SK-MEL-5 (cell line): ENCODE measurements around the gene CXCL6. TPM values are rescaled to one million over a fixed set of nuclear protein-coding genes. Genes with fewer than 3 reads are reported as not detected.

Experiments
- DNase-seq: peaks from one replicate; pipeline ENCODE4 v3.0.0-alpha.2; 2016; ENCODE audit warnings: low read depth, low spot score
- in situ Hi-C: cut with HindIII; loops from 2 replicates; pipeline ENCODE4 v1.10.0; 2016; ENCODE audit warnings: low sequenced_read_pairs, high pct_unique_total_duplicates, low pct_unique_long_range_greater_than_20kb
- total RNA-seq: library from RNA; depleted of rRNA; stranded (reverse); fragments of >200 nt; shearing (Covaris generic); gene quantifications from 2 replicates; pipeline ENCODE4 v1.2.3, GENCODE V29; 2014; rRNA removed

CXCL6 gene
- total RNA-seq, 1 experiment from 2014 or later: not detected

DNA sequence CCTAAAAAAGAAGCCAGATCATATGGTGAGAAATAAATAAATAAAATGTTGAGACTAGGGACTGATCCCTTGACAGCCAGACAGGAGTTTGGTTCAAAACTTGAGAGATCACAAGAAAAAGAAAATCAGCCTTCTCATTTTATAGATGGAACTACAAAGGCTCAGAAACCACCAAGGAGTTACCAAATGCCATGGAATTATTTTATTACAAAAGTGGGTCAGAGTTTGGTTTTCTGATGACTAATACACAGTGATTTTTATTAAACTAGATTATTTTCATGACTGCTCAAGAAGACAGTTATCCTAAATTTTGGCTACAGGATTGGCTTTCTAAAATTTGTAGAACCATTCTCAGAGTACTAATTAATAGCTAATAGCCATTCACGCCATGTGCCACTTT, 38.9 kb downstream of the CXCL6 start:
- in situ Hi-C loops: no loop called here
- DNase-seq: no peak

DNA sequence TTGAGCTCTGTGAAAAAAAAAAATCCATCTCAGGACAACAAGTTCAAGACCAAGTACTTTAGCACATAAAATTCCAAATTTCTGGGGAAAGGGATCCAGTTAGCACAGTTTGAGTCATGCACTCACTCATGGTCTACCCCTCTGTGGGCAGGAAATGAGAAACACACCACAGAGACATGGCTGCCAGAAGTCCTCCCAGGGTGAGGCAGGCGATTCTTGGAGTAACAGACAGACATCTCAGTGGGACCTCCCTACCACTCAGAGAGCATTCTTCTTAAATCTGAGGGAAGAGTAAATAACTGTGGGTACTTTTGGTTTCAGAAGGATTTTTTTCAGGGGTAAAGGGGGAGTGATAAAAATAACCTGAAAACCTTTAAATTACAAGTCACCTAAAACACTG, 46.8 kb downstream of the CXCL6 start:
- no peak for DNase-seq
- in situ Hi-C loops: no loop called here

DNA sequence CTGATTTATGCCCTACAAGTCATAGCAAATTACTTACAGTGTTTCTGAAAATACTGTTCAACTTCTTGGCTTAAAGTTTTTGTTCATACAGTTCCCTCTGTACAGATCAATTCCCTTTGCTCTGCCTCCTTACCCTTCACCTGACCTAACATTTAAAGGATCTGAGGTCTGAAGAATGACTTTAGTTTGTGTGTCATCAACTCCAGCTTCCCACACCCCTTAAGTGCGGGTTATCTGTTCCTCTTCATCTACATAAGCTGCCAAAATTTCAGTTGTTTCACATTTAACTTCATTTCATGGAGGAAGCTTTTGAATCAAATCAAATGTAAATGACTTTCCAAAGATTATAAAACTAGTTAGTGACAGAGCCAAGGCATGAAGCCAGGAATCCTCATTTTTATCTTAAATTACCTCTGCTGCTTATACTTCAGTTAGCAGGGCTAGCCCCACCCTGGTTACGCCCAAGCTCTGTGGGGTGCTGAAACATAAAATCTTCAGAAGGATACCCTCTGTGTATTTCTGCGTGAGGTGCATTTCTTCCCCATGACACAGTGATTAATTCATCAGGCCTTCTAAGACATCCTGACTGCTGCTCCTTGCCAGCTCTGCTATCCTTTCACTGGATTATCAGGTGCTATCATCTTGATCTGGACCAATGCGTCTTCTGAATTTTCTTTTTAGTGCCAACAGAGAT, 49.2 kb downstream of the CXCL6 start:
- in situ Hi-C loops: no loop called here
- no peak for DNase-seq

Other genes starting within 250 kb of the CXCL6 start
- not detected in 2 replicates for gene RASSF6, start 216.2 kb upstream of the CXCL6 start, total RNA-seq
- 11.5 and 14.8 TPM in 2 replicates for gene CXCL8, start 96.1 kb upstream of the CXCL6 start, total RNA-seq
- not detected in 2 replicates for gene PF4V1, start 16.6 kb downstream of the CXCL6 start, total RNA-seq
- 76.1 and 81.3 TPM in 2 replicates for gene CXCL1, start 32.7 kb downstream of the CXCL6 start, total RNA-seq
- gene PF4, start 145.3 kb downstream of the CXCL6 start, total RNA-seq: 0.83 and 1.4 TPM in 2 replicates
- gene PPBP, start 151.5 kb downstream of the CXCL6 start, total RNA-seq: not detected in 2 replicates
- gene CXCL5, start 162.0 kb downstream of the CXCL6 start, total RNA-seq: not detected in 2 replicates
- gene CXCL3, start 202.0 kb downstream of the CXCL6 start, total RNA-seq: 1.5 and 2.1 TPM in 2 replicates